Ishikawa (cell line): ENCODE measurements around the gene LCAT.

ENCODE experiments used
- CEBPB ChIP-seq: IDR thresholded peaks from 2 replicates; pipeline ENCODE4 v1.6.1; 2012
- CREB1 ChIP-seq: IDR thresholded peaks from 2 replicates; pipeline ENCODE4 v1.6.1; 2012; ENCODE audit warnings: low read depth
- EGR1 ChIP-seq: IDR thresholded peaks from 2 replicates; pipeline ENCODE4 v1.6.1; 2012
- EP300 ChIP-seq: IDR thresholded peaks from 2 replicates; pipeline ENCODE4 v1.6.1; 2012; ENCODE audit warnings: borderline replicate concordance
- FOXM1 ChIP-seq: IDR thresholded peaks from 2 replicates; pipeline ENCODE4 v1.6.1; 2012; ENCODE audit warnings: low read depth, borderline replicate concordance
- MAX ChIP-seq: IDR thresholded peaks from 2 replicates; pipeline ENCODE4 v1.6.1; 2012
- NFIC ChIP-seq: IDR thresholded peaks from 2 replicates; pipeline ENCODE4 v1.6.1; 2012
- RAD21 ChIP-seq: IDR thresholded peaks from 2 replicates; pipeline ENCODE4 v1.6.1; 2012; ENCODE audit warnings: low read depth
- REST ChIP-seq: IDR thresholded peaks from 2 replicates; pipeline ENCODE4 v1.6.1; 2012; ENCODE audit warnings: low read depth, mild to moderate bottlenecking
- TAF1 ChIP-seq: IDR thresholded peaks from 2 replicates; pipeline ENCODE4 v1.6.1; 2012; ENCODE audit warnings: low read depth, mild to moderate bottlenecking
- TCF12 ChIP-seq: IDR thresholded peaks from 2 replicates; pipeline ENCODE4 v1.6.1; 2012; ENCODE audit warnings: low read depth
- TEAD4 ChIP-seq: IDR thresholded peaks from 2 replicates; pipeline ENCODE4 v1.6.1; 2012
- USF1 ChIP-seq: IDR thresholded peaks from 2 replicates; pipeline ENCODE4 v1.6.1; 2012
- YY1 ChIP-seq: IDR thresholded peaks from 2 replicates; pipeline ENCODE4 v1.6.1; 2012; ENCODE audit warnings: low read depth
- ZBTB7A ChIP-seq: IDR thresholded peaks from 2 replicates; pipeline ENCODE4 v1.6.1; 2012; ENCODE audit warnings: low read depth

LCAT gene

DNA sequence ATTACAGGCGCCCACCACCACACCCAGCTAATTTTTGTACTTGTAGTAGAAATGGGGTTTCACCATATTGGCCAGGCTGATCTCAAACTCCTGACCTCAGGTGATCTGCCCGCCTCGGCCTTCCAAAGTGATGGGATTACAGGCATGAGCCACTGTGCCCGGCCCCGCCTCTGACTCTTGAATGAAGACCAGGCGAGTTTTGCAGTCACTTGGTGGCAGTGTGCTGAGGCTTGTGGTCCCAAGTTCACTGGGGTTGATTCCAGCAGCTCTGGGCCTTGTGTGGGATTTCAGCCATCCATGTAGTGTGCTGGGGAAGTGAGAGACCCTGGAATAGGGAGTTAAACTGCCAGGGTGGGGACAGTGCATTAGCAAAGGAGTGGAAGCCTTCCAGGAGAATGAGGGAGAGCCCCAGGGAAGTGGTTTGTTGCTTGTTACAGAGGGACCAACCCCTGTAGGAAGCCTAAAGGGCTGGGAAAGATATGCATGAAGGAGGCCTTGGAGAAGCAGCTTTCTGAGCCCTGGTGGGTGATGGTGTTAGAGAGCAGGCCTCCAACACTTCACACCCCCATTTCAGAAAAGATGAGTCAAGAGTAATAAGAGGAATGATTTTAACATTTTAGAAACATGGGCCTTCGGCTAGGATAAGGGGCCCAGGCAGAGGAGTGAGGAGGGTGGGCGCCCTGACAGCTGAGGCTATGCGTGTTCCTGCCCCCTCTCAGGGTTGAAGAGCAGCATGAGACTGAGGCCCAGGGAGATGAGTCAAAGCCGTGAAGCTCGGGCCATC is 36.3 kb downstream of the LCAT start:
- TF ChIP-seq YY1, result no peak
- no peak for TF ChIP-seq TEAD4
- no peak for TF ChIP-seq ZBTB7A
- no peak for TF ChIP-seq MAX
- no peak for TF ChIP-seq CREB1
- no peak for TF ChIP-seq TAF1
- TF ChIP-seq USF1, result no peak
- TF ChIP-seq REST, result no peak
- no peak for TF ChIP-seq CEBPB
- TF ChIP-seq RAD21, result no peak
- TF ChIP-seq FOXM1, result no peak
- no peak for TF ChIP-seq NFIC

- TF ChIP-seq FOXM1, result no peak
- TF ChIP-seq CREB1, result no peak
- no peak for TF ChIP-seq REST
- no peak for TF ChIP-seq ZBTB7A
- no peak for TF ChIP-seq YY1
- TF ChIP-seq TCF12, result no peak
- TF ChIP-seq CEBPB, result no peak
- TF ChIP-seq NFIC, result no peak
- no peak for TF ChIP-seq EP300
- TF ChIP-seq TAF1, result no peak
- TF ChIP-seq USF1, result no peak
- no peak for TF ChIP-seq MAX
- TF ChIP-seq TEAD4, result no peak
- no peak for TF ChIP-seq RAD21
- no peak for TF ChIP-seq EGR1
Measured at GRCh38 chr16:67902831-67903230, 41.1 kb downstream of the LCAT start.

DNA sequence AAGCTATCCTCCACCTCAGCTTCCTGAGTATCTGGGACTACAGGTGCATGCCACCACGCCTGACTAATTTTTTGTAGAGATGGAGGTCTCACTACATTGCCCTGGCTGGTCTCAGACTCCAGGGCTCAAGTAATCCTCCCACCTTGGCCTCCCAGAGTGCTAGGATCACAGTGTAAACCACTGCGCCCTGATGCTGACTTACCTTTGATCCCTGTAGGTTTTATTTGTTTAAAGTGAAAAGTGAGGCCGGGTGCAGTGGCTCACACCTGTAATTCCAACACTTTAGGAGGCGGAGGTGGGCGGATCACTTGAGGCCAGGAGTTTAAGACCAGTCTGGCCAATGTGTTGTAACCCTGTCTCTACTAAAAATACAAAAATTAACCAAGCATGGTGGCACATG is 42.2 kb downstream of the LCAT start:
- TF ChIP-seq REST, result no peak
- no peak for TF ChIP-seq TEAD4
- TF ChIP-seq YY1, result no peak
- TF ChIP-seq USF1, result no peak
- no peak for TF ChIP-seq CEBPB
- TF ChIP-seq RAD21, result no peak
- no peak for TF ChIP-seq TAF1
- no peak for TF ChIP-seq NFIC
- TF ChIP-seq CREB1, result no peak
- no peak for TF ChIP-seq MAX
- no peak for TF ChIP-seq FOXM1
- TF ChIP-seq ZBTB7A, result no peak
- no peak for TF ChIP-seq EP300
- no peak for TF ChIP-seq TCF12
- no peak for TF ChIP-seq EGR1
